Measurements from ENCODE around the gene OR2C3.
A peak's percentile ranks its signal among the peaks of the same experiment; 100 is the strongest.

Gene OR2C3

DNA sequence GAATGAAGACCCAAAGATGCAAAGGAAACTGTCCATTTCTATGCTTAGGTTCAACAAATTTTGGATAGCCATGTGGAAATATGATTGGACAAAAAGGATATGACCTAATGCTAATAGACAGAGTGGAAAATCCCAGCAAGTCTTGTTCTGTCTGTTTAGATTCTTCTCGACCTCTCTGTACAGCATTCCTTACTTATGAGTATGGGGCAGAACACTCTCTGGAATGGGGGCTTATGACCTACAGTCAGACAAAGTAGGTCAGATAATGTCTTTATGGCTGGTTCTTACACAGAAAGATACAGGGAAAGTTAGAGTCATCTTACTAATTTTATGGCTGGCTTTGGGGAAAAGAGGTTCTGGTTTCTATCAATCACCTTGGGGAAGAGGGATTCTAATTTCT, 15.5 kb upstream of the OR2C3 start:
- TF ChIP-seq PAX5 (IDR thresholded peaks at IDR 0.05; ENCODE audit: insufficient read depth, low read length, severe bottlenecking) = no peak
- no peak for TF ChIP-seq POLR2A (IDR thresholded peaks at IDR 0.05; ENCODE audit: low read depth, low read length)
- no peak for FAIRE-seq
- no peak for DNase-seq (ENCODE audit: insufficient read length, low spot score)

DNA sequence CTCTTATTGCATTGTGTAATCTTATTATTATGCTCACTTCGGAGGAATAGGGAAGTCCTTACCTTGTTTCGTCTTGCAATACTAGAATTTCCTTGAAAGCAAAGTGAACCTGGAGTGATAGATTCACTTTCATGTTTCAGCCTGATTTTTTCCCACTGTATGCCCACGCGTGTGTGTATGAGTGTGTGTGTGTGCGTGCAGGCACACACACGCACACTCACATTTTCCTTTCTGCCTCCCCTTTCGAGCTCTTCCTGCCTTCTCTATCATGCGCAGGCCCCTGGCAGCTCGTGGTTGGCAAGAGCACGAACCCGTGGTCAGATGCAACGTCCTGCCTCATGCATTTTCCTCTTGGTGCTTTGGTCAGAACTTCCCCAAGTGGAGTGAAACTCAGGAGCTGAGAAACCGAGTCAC, 12.5 kb upstream of the OR2C3 start, which contains the start of gene GCSAML:
Gene GCSAML, plus strand, starts transcription at position 366 of the 414 bp plus-strand sequence. CDS start 58 bp downstream, outside the sequence.
- TF ChIP-seq POLR2AphosphoS5 (IDR thresholded peaks at IDR 0.05; ENCODE audit: low read depth, low read length) (no peak), PAX5 (IDR thresholded peaks at IDR 0.05; ENCODE audit: insufficient read depth, low read length, severe bottlenecking) (no peak), POLR2A (IDR thresholded peaks at IDR 0.05; ENCODE audit: low read depth, low read length) (no peak), POU2F2 (IDR thresholded peaks at IDR 0.05; ENCODE audit: low read depth, low read length) (no peak), SPI1 (IDR thresholded peaks at IDR 0.05; ENCODE audit: low read depth, low read length) (no peak), TAF1 (IDR thresholded peaks at IDR 0.05; ENCODE audit: low read depth, low read length) (no peak)
- DNase-seq (ENCODE audit: insufficient read length, low spot score) = no peak
- no peak for FAIRE-seq

GRCh38 chr1:247548092-247548491, 11.9 kb upstream of the OR2C3 start:
- TF ChIP-seq POLR2A (IDR thresholded peaks at IDR 0.05; ENCODE audit: low read depth, low read length) = no peak
- no peak for TF ChIP-seq SPI1 (IDR thresholded peaks at IDR 0.05; ENCODE audit: low read depth, low read length)
- TF ChIP-seq POU2F2 (IDR thresholded peaks at IDR 0.05; ENCODE audit: low read depth, low read length) = no peak
- TF ChIP-seq POLR2AphosphoS5 (IDR thresholded peaks at IDR 0.05; ENCODE audit: low read depth, low read length) = no peak
- no peak for TF ChIP-seq PAX5 (IDR thresholded peaks at IDR 0.05; ENCODE audit: insufficient read depth, low read length, severe bottlenecking)
- TF ChIP-seq TAF1 (IDR thresholded peaks at IDR 0.05; ENCODE audit: low read depth, low read length) = no peak
- no peak for FAIRE-seq
- DNase-seq (ENCODE audit: insufficient read length, low spot score) = no peak

DNA sequence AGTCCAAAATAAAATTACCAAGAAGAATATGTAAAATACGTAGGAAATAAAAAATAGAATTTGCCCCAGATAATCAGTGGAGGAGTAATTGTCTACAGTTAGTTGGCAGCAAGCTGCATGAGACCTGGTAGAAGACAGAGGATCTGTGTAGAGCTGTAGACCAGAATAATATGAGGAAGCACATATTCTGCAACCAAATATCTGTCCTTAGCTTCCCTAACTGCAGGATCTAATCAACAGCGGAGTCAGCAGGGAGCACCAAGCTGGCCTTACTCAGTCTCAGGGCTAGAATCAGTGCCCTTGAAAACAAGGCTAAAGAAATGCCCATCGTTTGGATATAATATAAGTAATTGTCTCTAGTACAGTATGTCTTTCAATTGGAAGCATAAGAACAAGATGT, 6.6 kb upstream of the OR2C3 start:
- no peak for DNase-seq (ENCODE audit: insufficient read length, low spot score)
- TF ChIP-seq PAX5 (IDR thresholded peaks at IDR 0.05; ENCODE audit: insufficient read depth, low read length, severe bottlenecking) (no peak), POU2F2 (IDR thresholded peaks at IDR 0.05; ENCODE audit: low read depth, low read length) (no peak), POLR2AphosphoS5 (IDR thresholded peaks at IDR 0.05; ENCODE audit: low read depth, low read length) (no peak), SPI1 (IDR thresholded peaks at IDR 0.05; ENCODE audit: low read depth, low read length) (no peak), TAF1 (IDR thresholded peaks at IDR 0.05; ENCODE audit: low read depth, low read length) (no peak), POLR2A (IDR thresholded peaks at IDR 0.05; ENCODE audit: low read depth, low read length) (no peak)
- FAIRE-seq = no peak

GRCh38 chr1:247540581-247540980, 4.3 kb upstream of the OR2C3 start:
- DNase-seq (ENCODE audit: insufficient read length, low spot score) (no peak), FAIRE-seq (no peak)
- TF ChIP-seq TAF1 (IDR thresholded peaks at IDR 0.05; ENCODE audit: low read depth, low read length) = no peak
- TF ChIP-seq PAX5 (IDR thresholded peaks at IDR 0.05; ENCODE audit: insufficient read depth, low read length, severe bottlenecking) = no peak
- TF ChIP-seq SPI1 (IDR thresholded peaks at IDR 0.05; ENCODE audit: low read depth, low read length) = no peak
- TF ChIP-seq POLR2AphosphoS5 (IDR thresholded peaks at IDR 0.05; ENCODE audit: low read depth, low read length) = no peak
- no peak for TF ChIP-seq POU2F2 (IDR thresholded peaks at IDR 0.05; ENCODE audit: low read depth, low read length)
- TF ChIP-seq POLR2A (IDR thresholded peaks at IDR 0.05; ENCODE audit: low read depth, low read length) = no peak

GRCh38 chr1:247539215-247539614, 3.0 kb upstream of the OR2C3 start:
- TF ChIP-seq POLR2AphosphoS5 (IDR thresholded peaks at IDR 0.05; ENCODE audit: low read depth, low read length) = no peak
- TF ChIP-seq PAX5 (IDR thresholded peaks at IDR 0.05; ENCODE audit: insufficient read depth, low read length, severe bottlenecking) = no peak
- TF ChIP-seq TAF1 (IDR thresholded peaks at IDR 0.05; ENCODE audit: low read depth, low read length) = no peak
- TF ChIP-seq POU2F2 (IDR thresholded peaks at IDR 0.05; ENCODE audit: low read depth, low read length) = no peak
- no peak for TF ChIP-seq SPI1 (IDR thresholded peaks at IDR 0.05; ENCODE audit: low read depth, low read length)
- no peak for TF ChIP-seq POLR2A (IDR thresholded peaks at IDR 0.05; ENCODE audit: low read depth, low read length)
- DNase-seq (ENCODE audit: insufficient read length, low spot score) (no peak), FAIRE-seq (peak; percentile 23)

GRCh38 chr1:247538561-247538960, 2.3 kb upstream of the OR2C3 start:
- TF ChIP-seq SPI1 (IDR thresholded peaks at IDR 0.05; ENCODE audit: low read depth, low read length) (no peak), POLR2AphosphoS5 (IDR thresholded peaks at IDR 0.05; ENCODE audit: low read depth, low read length) (no peak), POU2F2 (IDR thresholded peaks at IDR 0.05; ENCODE audit: low read depth, low read length) (no peak), TAF1 (IDR thresholded peaks at IDR 0.05; ENCODE audit: low read depth, low read length) (no peak), POLR2A (IDR thresholded peaks at IDR 0.05; ENCODE audit: low read depth, low read length) (no peak), PAX5 (IDR thresholded peaks at IDR 0.05; ENCODE audit: insufficient read depth, low read length, severe bottlenecking) (no peak)
- no peak for DNase-seq (ENCODE audit: insufficient read length, low spot score)
- no peak for FAIRE-seq

DNA sequence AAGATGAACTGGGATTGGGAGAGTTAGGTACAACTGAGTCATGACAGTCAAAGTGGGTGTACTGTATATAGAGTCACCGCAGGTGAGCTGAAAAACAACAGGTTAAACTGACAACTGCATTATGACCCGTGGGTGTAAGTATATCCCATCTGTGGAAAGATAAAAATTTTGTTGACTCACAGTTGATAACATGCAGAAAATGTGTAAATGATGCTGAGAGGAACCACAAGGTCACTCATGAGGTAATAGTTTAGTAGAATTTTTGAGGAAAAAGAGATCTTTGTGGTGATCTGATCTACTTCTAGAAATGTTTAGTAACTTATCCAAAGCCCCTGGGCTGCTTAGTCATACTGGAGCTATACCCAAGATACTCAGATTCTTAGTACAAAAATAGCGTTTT, 838 bp downstream of the OR2C3 start:
- TF ChIP-seq POLR2AphosphoS5 (IDR thresholded peaks at IDR 0.05; ENCODE audit: low read depth, low read length) (no peak), POLR2A (IDR thresholded peaks at IDR 0.05; ENCODE audit: low read depth, low read length) (no peak), PAX5 (IDR thresholded peaks at IDR 0.05; ENCODE audit: insufficient read depth, low read length, severe bottlenecking) (no peak), SPI1 (IDR thresholded peaks at IDR 0.05; ENCODE audit: low read depth, low read length) (no peak), TAF1 (IDR thresholded peaks at IDR 0.05; ENCODE audit: low read depth, low read length) (no peak), POU2F2 (IDR thresholded peaks at IDR 0.05; ENCODE audit: low read depth, low read length) (no peak)
- FAIRE-seq (no peak), DNase-seq (ENCODE audit: insufficient read length, low spot score) (no peak)

DNA sequence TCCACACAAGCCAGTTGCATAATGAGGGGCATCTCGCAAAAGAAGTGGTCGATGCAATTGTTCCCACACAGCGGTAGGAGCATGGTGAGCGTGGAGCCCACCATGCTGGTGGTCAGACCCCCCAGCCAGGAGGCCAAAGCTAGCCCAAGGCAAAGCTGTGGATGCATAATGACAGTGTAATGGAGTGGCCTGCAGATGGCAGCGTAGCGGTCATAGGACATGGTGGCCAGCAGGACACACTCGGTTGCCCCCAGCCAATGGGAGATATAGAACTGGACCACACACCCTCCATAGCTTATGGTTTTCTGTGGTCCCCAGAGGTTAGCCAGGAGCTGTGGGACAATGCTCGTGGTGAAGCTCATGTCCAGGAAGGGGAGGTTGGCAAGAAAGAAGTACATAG, 4.3 kb downstream of the OR2C3 start:
- TF ChIP-seq PAX5 (IDR thresholded peaks at IDR 0.05; ENCODE audit: insufficient read depth, low read length, severe bottlenecking) (no peak), TAF1 (IDR thresholded peaks at IDR 0.05; ENCODE audit: low read depth, low read length) (no peak), POLR2A (IDR thresholded peaks at IDR 0.05; ENCODE audit: low read depth, low read length) (no peak), POU2F2 (IDR thresholded peaks at IDR 0.05; ENCODE audit: low read depth, low read length) (no peak), SPI1 (IDR thresholded peaks at IDR 0.05; ENCODE audit: low read depth, low read length) (no peak), POLR2AphosphoS5 (IDR thresholded peaks at IDR 0.05; ENCODE audit: low read depth, low read length) (no peak)
- DNase-seq (ENCODE audit: insufficient read length, low spot score) (no peak), FAIRE-seq (no peak)

DNA sequence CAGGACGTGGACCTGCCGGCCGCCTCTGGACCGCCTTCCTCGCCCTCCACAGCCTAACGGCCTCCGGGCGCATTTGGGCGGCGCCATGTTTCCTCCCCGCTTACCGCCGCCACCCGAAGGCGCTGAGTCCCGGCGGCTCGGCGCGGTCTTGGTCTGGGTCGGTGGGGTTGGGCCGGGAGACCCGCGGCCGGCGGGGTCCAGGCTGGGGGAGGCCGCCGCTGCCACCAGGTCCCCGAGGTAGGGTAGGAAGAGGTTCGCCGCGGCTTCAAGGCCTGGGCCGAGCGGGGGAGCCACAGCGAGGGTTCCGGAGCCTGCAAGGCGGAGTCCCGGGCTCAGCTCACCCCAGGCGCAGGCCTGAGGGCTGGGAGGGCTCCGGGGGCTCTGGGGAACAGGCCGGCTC, 5.5 kb downstream of the OR2C3 start:
- no peak for FAIRE-seq

More for the DNA sequence above, 5.5 kb downstream of the OR2C3 start:
- DNase-seq (ENCODE audit: insufficient read length, low spot score) = no peak
- TF ChIP-seq SPI1 (IDR thresholded peaks at IDR 0.05; ENCODE audit: low read depth, low read length) = no peak
- no peak for TF ChIP-seq PAX5 (IDR thresholded peaks at IDR 0.05; ENCODE audit: insufficient read depth, low read length, severe bottlenecking)
- TF ChIP-seq POU2F2 (IDR thresholded peaks at IDR 0.05; ENCODE audit: low read depth, low read length) = no peak
- TF ChIP-seq TAF1 (IDR thresholded peaks at IDR 0.05; ENCODE audit: low read depth, low read length) = no peak
- no peak for TF ChIP-seq POLR2A (IDR thresholded peaks at IDR 0.05; ENCODE audit: low read depth, low read length)
- no peak for TF ChIP-seq POLR2AphosphoS5 (IDR thresholded peaks at IDR 0.05; ENCODE audit: low read depth, low read length)

Measured in GM12891 (cell line).